GM12864 (cell line): ENCODE data around the gene PLOD1.
"Not testable (repeated sequence)": the region's sequence is repeated elsewhere in the genome, so short reads cannot be mapped to it uniquely, and the experiment has no call there.

Source experiments
- DNase-seq: peaks from one replicate; pipeline ENCODE4 v3.0.0-alpha.2; 2011; ENCODE audit warnings: low read depth
- H3K4me3 ChIP-seq: 2 replicates; pipeline ENCODE4 v1.5.1; 2011; ENCODE audit warnings: mild to moderate bottlenecking, low read depth, low read length, control low read depth
- TF ChIP-seq, protein P1 (sequence below): IDR thresholded peaks from 2 replicates; pipeline ENCODE4 v1.5.1; 2011; ENCODE audit warnings: low read depth, mild to moderate bottlenecking, moderate library complexity, low read length, control low read depth, inconsistent platforms; ENCODE audit errors: missing control alignments

Gene PLOD1

GRCh38 chr1:12005488-12006166 lies 71.1 kb downstream of the PLOD1 start:
- no peak for DNase-seq
- no peak overlapping the region for H3K4me3 ChIP-seq
- TF ChIP-seq, protein P1, sequence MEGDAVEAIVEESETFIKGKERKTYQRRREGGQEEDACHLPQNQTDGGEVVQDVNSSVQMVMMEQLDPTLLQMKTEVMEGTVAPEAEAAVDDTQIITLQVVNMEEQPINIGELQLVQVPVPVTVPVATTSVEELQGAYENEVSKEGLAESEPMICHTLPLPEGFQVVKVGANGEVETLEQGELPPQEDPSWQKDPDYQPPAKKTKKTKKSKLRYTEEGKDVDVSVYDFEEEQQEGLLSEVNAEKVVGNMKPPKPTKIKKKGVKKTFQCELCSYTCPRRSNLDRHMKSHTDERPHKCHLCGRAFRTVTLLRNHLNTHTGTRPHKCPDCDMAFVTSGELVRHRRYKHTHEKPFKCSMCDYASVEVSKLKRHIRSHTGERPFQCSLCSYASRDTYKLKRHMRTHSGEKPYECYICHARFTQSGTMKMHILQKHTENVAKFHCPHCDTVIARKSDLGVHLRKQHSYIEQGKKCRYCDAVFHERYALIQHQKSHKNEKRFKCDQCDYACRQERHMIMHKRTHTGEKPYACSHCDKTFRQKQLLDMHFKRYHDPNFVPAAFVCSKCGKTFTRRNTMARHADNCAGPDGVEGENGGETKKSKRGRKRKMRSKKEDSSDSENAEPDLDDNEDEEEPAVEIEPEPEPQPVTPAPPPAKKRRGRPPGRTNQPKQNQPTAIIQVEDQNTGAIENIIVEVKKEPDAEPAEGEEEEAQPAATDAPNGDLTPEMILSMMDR = no peak

- TF ChIP-seq, protein P1 = no peak
- H3K4me3 ChIP-seq = no peak overlapping the region
These were observed 71.8 kb downstream of the PLOD1 start for GRCh38 chr1:12006167-12006921.

DNA sequence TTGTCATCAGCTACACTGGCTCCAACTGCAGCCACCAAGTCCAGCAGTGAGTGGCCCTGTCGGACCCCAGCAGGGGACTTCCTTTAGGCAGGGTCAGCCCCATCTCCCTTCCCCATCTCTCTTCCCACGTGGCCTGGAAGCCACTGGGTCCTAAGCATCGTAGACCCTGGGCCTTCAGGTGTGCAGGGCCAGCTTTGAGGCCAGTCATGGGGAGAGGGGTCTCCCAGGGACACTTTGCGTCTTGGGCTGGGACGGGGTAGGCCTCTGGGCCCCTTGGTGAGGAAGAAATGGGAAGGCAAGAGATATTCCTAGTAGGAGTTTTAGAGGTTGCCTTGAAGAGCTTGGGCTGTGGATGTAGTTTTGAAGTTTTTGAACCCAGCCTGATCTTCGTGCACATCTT lies 72.7 kb downstream of the PLOD1 start:
- TF ChIP-seq, protein P1 = no peak
- H3K4me3 ChIP-seq = no peak overlapping the region
- DNase-seq = no peak

More at GRCh38 chr1:12006167-12006921, 71.8 kb downstream of the PLOD1 start:
- DNase-seq = no peak

- DNase-seq, H3K4me3 ChIP-seq: not testable (repeated sequence)
These were observed 73.8 kb downstream of the PLOD1 start for GRCh38 chr1:12008355-12008754.

DNA sequence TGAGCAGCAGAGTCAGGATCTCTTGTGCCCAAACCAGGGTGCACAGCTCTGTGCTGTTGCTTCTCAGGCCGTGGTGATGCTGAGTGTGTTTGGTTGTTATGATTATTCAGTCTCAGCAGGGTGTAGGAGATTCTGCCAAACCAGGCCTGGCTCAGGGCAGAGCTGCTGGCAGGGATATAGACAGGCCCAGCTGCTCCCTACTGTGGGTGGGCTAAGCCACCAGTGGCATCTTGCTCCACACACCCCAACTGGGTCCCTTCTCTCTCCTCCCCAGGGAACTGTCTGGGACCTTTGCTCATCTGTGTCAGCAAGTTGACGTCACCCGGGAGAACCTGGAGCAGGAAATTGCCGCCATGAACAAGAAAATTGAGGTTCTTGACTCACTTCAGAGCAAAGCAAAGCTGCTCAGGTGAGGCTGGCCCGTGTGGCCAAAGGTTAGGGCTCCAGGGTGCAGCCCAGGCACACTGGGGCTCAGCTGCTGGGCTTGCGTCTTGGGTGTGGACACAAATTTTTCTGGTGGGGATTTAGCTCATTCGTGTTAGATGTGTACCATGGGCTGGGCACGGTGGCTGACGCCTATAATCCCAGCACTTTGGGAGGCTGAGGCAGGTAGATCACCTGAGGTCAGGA lies 74.9 kb downstream of the PLOD1 start:
- TF ChIP-seq, protein P1 = no peak
- DNase-seq = no peak
- no peak overlapping the region for H3K4me3 ChIP-seq

- no peak for DNase-seq
- H3K4me3 ChIP-seq = no peak overlapping the region
- TF ChIP-seq, protein P1 = no peak
These were observed 76.4 kb downstream of the PLOD1 start for GRCh38 chr1:12010746-12011570.

GRCh38 chr1:12011998-12012397 lies 77.5 kb downstream of the PLOD1 start:
- TF ChIP-seq, protein P1 = no peak
- no peak overlapping the region for H3K4me3 ChIP-seq
- DNase-seq = no peak
